ENCODE measurements around the gene CHD1L. TPM values are rescaled to one million over a fixed set of nuclear protein-coding genes. Genes with fewer than 3 reads are reported as not detected.
"Not testable (repeated sequence)": the region's sequence is repeated elsewhere in the genome, so short reads cannot be mapped to it uniquely, and the experiment has no call there.

The CHD1L gene
- total and polyA plus RNA-seq, 2 of the 13 experiments (the other 11 are each of a cell fraction or from before 2014, with no cell fraction given), result 74.3 to 111 TPM

DNA sequence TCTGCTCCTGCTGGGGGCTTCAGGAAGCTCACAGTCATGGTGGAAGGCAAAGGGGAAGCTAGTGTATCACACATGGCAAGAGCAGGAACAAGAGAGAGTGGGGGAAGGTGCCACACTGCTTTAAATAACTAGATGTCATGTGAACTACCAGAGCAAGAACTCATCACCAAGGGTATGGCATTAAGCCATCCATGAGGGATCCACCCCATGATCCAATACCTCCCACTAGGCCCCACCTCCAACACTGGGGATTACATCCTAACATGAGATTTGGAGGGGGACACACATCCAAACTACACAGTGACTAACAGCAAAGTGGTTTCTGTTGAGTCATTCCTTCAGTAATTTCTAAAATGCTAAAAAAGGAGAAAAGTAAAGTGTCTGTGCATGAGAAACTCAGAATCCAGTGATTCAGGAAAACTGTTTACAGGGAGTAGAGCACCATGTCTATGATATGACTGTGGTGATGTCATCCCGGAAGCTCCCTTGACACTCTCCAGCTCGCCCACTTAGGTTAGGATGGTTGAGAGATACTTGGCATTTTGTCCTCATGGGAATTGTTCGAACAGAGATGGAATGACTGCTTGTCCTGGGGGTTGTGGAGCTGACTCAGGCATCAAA lies 50.3 kb downstream of the CHD1L start (continued):
- TF ChIP-seq, protein P1, sequence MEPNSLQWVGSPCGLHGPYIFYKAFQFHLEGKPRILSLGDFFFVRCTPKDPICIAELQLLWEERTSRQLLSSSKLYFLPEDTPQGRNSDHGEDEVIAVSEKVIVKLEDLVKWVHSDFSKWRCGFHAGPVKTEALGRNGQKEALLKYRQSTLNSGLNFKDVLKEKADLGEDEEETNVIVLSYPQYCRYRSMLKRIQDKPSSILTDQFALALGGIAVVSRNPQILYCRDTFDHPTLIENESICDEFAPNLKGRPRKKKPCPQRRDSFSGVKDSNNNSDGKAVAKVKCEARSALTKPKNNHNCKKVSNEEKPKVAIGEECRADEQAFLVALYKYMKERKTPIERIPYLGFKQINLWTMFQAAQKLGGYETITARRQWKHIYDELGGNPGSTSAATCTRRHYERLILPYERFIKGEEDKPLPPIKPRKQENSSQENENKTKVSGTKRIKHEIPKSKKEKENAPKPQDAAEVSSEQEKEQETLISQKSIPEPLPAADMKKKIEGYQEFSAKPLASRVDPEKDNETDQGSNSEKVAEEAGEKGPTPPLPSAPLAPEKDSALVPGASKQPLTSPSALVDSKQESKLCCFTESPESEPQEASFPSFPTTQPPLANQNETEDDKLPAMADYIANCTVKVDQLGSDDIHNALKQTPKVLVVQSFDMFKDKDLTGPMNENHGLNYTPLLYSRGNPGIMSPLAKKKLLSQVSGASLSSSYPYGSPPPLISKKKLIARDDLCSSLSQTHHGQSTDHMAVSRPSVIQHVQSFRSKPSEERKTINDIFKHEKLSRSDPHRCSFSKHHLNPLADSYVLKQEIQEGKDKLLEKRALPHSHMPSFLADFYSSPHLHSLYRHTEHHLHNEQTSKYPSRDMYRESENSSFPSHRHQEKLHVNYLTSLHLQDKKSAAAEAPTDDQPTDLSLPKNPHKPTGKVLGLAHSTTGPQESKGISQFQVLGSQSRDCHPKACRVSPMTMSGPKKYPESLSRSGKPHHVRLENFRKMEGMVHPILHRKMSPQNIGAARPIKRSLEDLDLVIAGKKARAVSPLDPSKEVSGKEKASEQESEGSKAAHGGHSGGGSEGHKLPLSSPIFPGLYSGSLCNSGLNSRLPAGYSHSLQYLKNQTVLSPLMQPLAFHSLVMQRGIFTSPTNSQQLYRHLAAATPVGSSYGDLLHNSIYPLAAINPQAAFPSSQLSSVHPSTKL (CRISPR knock-in tag; IDR thresholded peaks at IDR 0.05), result no peak
- TF ChIP-seq NFE2L2 (IDR thresholded peaks at IDR 0.05; ENCODE audit: low read length) (no peak), ZFP36L1 (CRISPR knock-in tag; IDR thresholded peaks at IDR 0.05) (no peak)
- TF ChIP-seq, protein P2, sequence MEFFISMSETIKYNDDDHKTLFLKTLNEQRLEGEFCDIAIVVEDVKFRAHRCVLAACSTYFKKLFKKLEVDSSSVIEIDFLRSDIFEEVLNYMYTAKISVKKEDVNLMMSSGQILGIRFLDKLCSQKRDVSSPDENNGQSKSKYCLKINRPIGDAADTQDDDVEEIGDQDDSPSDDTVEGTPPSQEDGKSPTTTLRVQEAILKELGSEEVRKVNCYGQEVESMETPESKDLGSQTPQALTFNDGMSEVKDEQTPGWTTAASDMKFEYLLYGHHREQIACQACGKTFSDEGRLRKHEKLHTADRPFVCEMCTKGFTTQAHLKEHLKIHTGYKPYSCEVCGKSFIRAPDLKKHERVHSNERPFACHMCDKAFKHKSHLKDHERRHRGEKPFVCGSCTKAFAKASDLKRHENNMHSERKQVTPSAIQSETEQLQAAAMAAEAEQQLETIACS (CRISPR knock-in tag; IDR thresholded peaks at IDR 0.05), result no peak

DNA sequence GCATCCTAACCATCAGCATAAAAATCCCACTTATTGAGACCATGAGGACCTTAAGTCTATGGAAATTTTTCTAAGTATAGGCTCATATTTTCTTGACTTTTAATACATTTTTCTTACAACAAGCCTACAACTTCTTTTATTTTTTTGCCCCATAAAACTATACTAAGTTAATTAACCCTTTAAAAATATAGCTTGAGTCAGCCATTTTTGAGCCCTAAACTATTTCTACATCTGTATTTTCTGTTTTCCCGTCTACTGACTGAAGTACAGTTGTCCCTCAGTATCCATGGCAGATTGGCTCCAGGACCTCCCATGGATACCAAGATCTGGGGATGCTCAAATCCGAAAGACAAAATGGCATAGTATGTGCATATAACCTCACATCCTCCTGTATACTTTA lies 55.0 kb downstream of the CHD1L start:
- no peak for ATAC-seq
- TF ChIP-seq MAFK (conservative IDR thresholded peaks at IDR 0.05 in 1 of 2, IDR thresholded peaks at IDR 0.05 in 1 of 2; ENCODE audit: low read length in 2 of 2), result peak in 1 of 2 experiments; percentile 67; a peak in 3 of 4 replicates
- TF ChIP-seq, protein P3, sequence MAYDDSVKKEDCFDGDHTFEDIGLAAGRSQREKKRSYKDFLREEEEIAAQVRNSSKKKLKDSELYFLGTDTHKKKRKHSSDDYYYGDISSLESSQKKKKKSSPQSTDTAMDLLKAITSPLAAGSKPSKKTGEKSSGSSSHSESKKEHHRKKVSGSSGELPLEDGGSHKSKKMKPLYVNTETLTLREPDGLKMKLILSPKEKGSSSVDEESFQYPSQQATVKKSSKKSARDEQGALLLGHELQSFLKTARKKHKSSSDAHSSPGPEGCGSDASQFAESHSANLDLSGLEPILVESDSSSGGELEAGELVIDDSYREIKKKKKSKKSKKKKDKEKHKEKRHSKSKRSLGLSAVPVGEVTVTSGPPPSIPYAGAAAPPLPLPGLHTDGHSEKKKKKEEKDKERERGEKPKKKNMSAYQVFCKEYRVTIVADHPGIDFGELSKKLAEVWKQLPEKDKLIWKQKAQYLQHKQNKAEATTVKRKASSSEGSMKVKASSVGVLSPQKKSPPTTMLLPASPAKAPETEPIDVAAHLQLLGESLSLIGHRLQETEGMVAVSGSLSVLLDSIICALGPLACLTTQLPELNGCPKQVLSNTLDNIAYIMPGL (CRISPR knock-in tag; IDR thresholded peaks at IDR 0.05; ENCODE audit: borderline replicate concordance in 1 of 2, low read depth in 1 of 2), result no peak
- 98% methylated on average over 2 of the region's 2 CpGs for WGBS (ENCODE audit: low lambda C conversion rate)
- Histone ChIP-seq H3K4me3 (replicated peaks in 1 of 3; ENCODE audit: insufficient read depth in 1 of 3, low read depth in 2 of 3, low read length in 3 of 3) (no peak overlapping the region), H4K20me1 (ENCODE audit: insufficient read depth, low read length) (no peaks in the 10 kb centered on the region), H3K27ac (ENCODE audit: extremely low read length, insufficient read depth, low read length) (no peak overlapping the region), H3K79me2 (ENCODE audit: insufficient read depth, low read length) (no peaks in the 10 kb centered on the region), H3K4me2 (ENCODE audit: low read depth, low read length) (no peak overlapping the region), H3K4me1 (ENCODE audit: insufficient read depth, low read length) (no peaks in the 10 kb centered on the region), H3K9ac (ENCODE audit: insufficient read depth, low read depth, low read length) (no peak overlapping the region), H3K27me3 (ENCODE audit: control insufficient read depth in 1 of 2, insufficient read depth in 2 of 2, low read length in 2 of 2) (no peaks in the 10 kb centered on the region), H3K9me3 (ENCODE audit: low read length) (peaks cover 29% of the 10 kb centered on the region), H3K36me3 (replicated peaks in 1 of 2; ENCODE audit: control insufficient read depth in 1 of 2, insufficient read depth in 2 of 2, low read length in 2 of 2) (peaks cover 15 to 52% of the 10 kb centered on the region in 2 experiments), H2AFZ (ENCODE audit: low read length) (no peak overlapping the region)
- ChIA-PET CTCF (ENCODE audit: low intra/inter-chr PET ratio, low total read pairs) (no interaction called here), POLR2A (no interaction called here)
- BruUV-seq (replicated peaks), result no TSS peak
- in situ Hi-C loops (cut with HindIII; ENCODE audit: extremely low pct_ligation_motif_present, low pct_unique_long_range_greater_than_20kb) (no loop called here), intact Hi-C loops (cut with micrococcal nuclease; ENCODE audit: unreplicated experiment) (no loop called here)
- no peak for FAIRE-seq
- no peak for DNase-seq (ENCODE audit: low spot score)

DNA sequence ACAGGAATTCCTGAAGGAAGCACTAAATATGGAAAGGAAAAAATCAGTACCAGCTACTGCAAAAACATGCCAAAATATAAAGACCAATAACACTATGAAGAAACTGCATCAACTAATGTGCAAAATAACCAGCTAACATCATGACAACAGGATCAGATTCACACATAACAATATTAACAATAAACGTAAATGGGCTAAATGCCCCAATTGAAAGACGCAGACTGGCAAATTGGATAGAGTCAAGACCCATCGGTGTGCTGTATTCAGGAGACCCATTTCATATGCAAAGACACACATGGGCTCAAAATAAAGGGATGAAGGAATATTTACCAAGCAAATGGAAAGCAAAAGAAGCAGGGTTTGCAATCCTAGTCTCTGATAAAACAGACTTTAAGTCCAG lies 63.3 kb downstream of the CHD1L start:
- POLR2A ChIA-PET; H4K20me1 ChIP-seq (ENCODE audit: insufficient read depth, low read length); H3K36me3 ChIP-seq (replicated peaks in 1 of 2; ENCODE audit: control insufficient read depth in 1 of 2, insufficient read depth in 2 of 2, low read length in 2 of 2); CTCF ChIA-PET (ENCODE audit: low intra/inter-chr PET ratio, low total read pairs); H3K27me3 ChIP-seq (ENCODE audit: control insufficient read depth in 1 of 2, insufficient read depth in 2 of 2, low read length in 2 of 2); H3K27ac ChIP-seq (ENCODE audit: extremely low read length, insufficient read depth, low read length); FAIRE-seq; BruUV-seq (replicated peaks); in situ Hi-C loops (cut with HindIII; ENCODE audit: extremely low pct_ligation_motif_present, low pct_unique_long_range_greater_than_20kb); H3K4me1 ChIP-seq (ENCODE audit: insufficient read depth, low read length); H3K79me2 ChIP-seq (ENCODE audit: insufficient read depth, low read length); H2AFZ ChIP-seq (ENCODE audit: low read length); intact Hi-C loops (cut with micrococcal nuclease; ENCODE audit: unreplicated experiment); DNase-seq (ENCODE audit: low spot score); H3K4me2 ChIP-seq (ENCODE audit: low read depth, low read length); H3K4me3 ChIP-seq (replicated peaks in 1 of 3; ENCODE audit: insufficient read depth in 1 of 3, low read depth in 2 of 3, low read length in 3 of 3); H3K9ac ChIP-seq (ENCODE audit: insufficient read depth, low read depth, low read length); ATAC-seq: not testable (repeated sequence)
- peaks cover 51% of the 10 kb centered on the region for H3K9me3 ChIP-seq (ENCODE audit: low read length)
- 94% methylated on average over 3 of the region's 3 CpGs for WGBS (ENCODE audit: low lambda C conversion rate)
